SK-MEL-5 (cell line): Measurements from ENCODE around the gene RDH5. TPM values are rescaled to one million over a fixed set of nuclear protein-coding genes. Genes with fewer than 3 reads are reported as not detected.

Source experiments
- DNase-seq: peaks from one replicate; pipeline ENCODE4 v3.0.0-alpha.2; 2016; ENCODE audit warnings: low read depth, low spot score
- in situ Hi-C: cut with HindIII; loops from 2 replicates; pipeline ENCODE4 v1.10.0; 2016; ENCODE audit warnings: low sequenced_read_pairs, high pct_unique_total_duplicates, low pct_unique_long_range_greater_than_20kb
- total RNA-seq: library from RNA; depleted of rRNA; stranded (reverse); fragments of >200 nt; shearing (Covaris generic); gene quantifications from 2 replicates; pipeline ENCODE4 v1.2.3, GENCODE V29; 2014

RDH5 gene
- total RNA-seq, 1 experiment from 2014 or later: 2.3 TPM

GRCh38 chr12:55705782-55706402 lies 14.3 kb upstream of the RDH5 start:
- DNase-seq: peak; percentile 50
- in situ Hi-C loops: no loop called here

- no peak for DNase-seq
- in situ Hi-C loops: no loop called here
Measured at GRCh38 chr12:55706568-55707218, 13.5 kb upstream of the RDH5 start.

- in situ Hi-C loops: no loop called here
- no peak for DNase-seq
Measured at GRCh38 chr12:55707219-55707671, 12.9 kb upstream of the RDH5 start.

- in situ Hi-C loops: no loop called here
Measured at GRCh38 chr12:55707841-55708694, 12.1 kb upstream of the RDH5 start, which contains the start of gene ITGA7. TSS of gene ITGA7 (minus strand) at chr12:55707904. CDS start at chr12:55707682, 222 bp downstream.

GRCh38 chr12:55708695-55709233 lies 11.4 kb upstream of the RDH5 start:
- in situ Hi-C loops: no loop called here
- no peak for DNase-seq

More at GRCh38 chr12:55707841-55708694, 12.1 kb upstream of the RDH5 start, which contains the start of gene ITGA7:
- peak; percentile 60 for DNase-seq

GRCh38 chr12:55711786-55712553 lies 8.2 kb upstream of the RDH5 start:
- DNase-seq: no peak
- in situ Hi-C loops: no loop called here

GRCh38 chr12:55712700-55713415 lies 7.3 kb upstream of the RDH5 start:
- in situ Hi-C loops: no loop called here
- DNase-seq: no peak

- DNase-seq: no peak
- in situ Hi-C loops: no loop called here
Measured at GRCh38 chr12:55713721-55714120, 6.5 kb upstream of the RDH5 start.

- in situ Hi-C loops: no loop called here
- DNase-seq: no peak
Measured at GRCh38 chr12:55715169-55715764, 4.9 kb upstream of the RDH5 start.

- in situ Hi-C loops: no loop called here
- DNase-seq: peak; percentile 86
Measured at GRCh38 chr12:55715833-55716581, 4.2 kb upstream of the RDH5 start, which contains the start of gene BLOC1S1. TSS of gene BLOC1S1 (plus strand) at chr12:55716046. CDS start at chr12:55716052, 6 bp downstream.

GRCh38 chr12:55716582-55716957 lies 3.6 kb upstream of the RDH5 start:
- DNase-seq: peak; percentile 20
- in situ Hi-C loops: no loop called here

GRCh38 chr12:55717011-55718007 lies 2.9 kb upstream of the RDH5 start:
- peak; percentile 19 for DNase-seq
- in situ Hi-C loops: no loop called here

GRCh38 chr12:55718015-55718414 lies 2.2 kb upstream of the RDH5 start:
- in situ Hi-C loops: no loop called here
- peak; percentile 90 for DNase-seq

- no peak for DNase-seq
- in situ Hi-C loops: no loop called here
Measured at GRCh38 chr12:55718624-55719275, 1.4 kb upstream of the RDH5 start.
